ENCODE measurements around the gene TPP2.

TPP2 gene

GRCh38 chr13:102617697-102618350 lies 21.0 kb downstream of the TPP2 start:
- Histone ChIP-seq H3K79me2 (ENCODE audit: control insufficient read depth, low read length) (peaks cover 26% of the 10 kb centered on the region), H3K4me1 (ENCODE audit: control insufficient read depth, low read length) (no peaks in the 10 kb centered on the region), H3F3A (ENCODE audit: control insufficient read depth, insufficient read depth) (peaks cover 8% of the 10 kb centered on the region; the same call in 1 of the 2 replicates), H3K4me2 (ENCODE audit: low read length) (no peak overlapping the region), H4K20me1 (ENCODE audit: control insufficient read depth, insufficient read depth, low read depth, low read length) (peaks cover 3% of the 10 kb centered on the region; the same call in 1 of the 2 replicates), H3K4me3 (ENCODE audit: low read length) (no peak overlapping the region), H3K9me3 (ENCODE audit: control insufficient read depth, insufficient read depth, low read length) (no peaks in the 10 kb centered on the region), H3K27ac (ENCODE audit: low read depth, low read length) (no peak overlapping the region), H3K36me3 (ENCODE audit: control insufficient read depth, low read length) (peaks cover 98% of the 10 kb centered on the region), H3K9me2 (replicated peaks; ENCODE audit: control insufficient read depth, low read length) (no peaks in the 10 kb centered on the region), H3K27me3 (ENCODE audit: control insufficient read depth, low read length) (no peaks in the 10 kb centered on the region)
- TF ChIP-seq CTCF (IDR thresholded peaks at IDR 0.05; ENCODE audit: low read depth, low read length, poor library complexity, severe bottlenecking) (no peak), EZH2phosphoT487 (IDR thresholded peaks at IDR 0.05; ENCODE audit: borderline replicate concordance, low read length) (no peak)

GRCh38 chr13:102620516-102620915 lies 23.7 kb downstream of the TPP2 start:
- peaks cover 3% of the 10 kb centered on the region; the same call in 1 of the 2 replicates for H4K20me1 ChIP-seq (ENCODE audit: control insufficient read depth, insufficient read depth, low read depth, low read length)
- no peak overlapping the region for H3K4me2 ChIP-seq (ENCODE audit: low read length)
- peaks cover 91% of the 10 kb centered on the region for H3K36me3 ChIP-seq (ENCODE audit: control insufficient read depth, low read length)
- no peak overlapping the region for H3K27ac ChIP-seq (ENCODE audit: low read depth, low read length)
- H3K79me2 ChIP-seq (ENCODE audit: control insufficient read depth, low read length): peaks cover 9% of the 10 kb centered on the region
- peaks cover 8% of the 10 kb centered on the region; the same call in 1 of the 2 replicates for H3F3A ChIP-seq (ENCODE audit: control insufficient read depth, insufficient read depth)
- no peaks in the 10 kb centered on the region for H3K9me3 ChIP-seq (ENCODE audit: control insufficient read depth, insufficient read depth, low read length)
- H3K4me3 ChIP-seq (ENCODE audit: low read length): no peak overlapping the region
- no peak for TF ChIP-seq CTCF (IDR thresholded peaks at IDR 0.05; ENCODE audit: low read depth, low read length, poor library complexity, severe bottlenecking)
- TF ChIP-seq EZH2phosphoT487 (IDR thresholded peaks at IDR 0.05; ENCODE audit: borderline replicate concordance, low read length): no peak
- no peaks in the 10 kb centered on the region for H3K4me1 ChIP-seq (ENCODE audit: control insufficient read depth, low read length)
- no peaks in the 10 kb centered on the region for H3K9me2 ChIP-seq (replicated peaks; ENCODE audit: control insufficient read depth, low read length)
- H3K27me3 ChIP-seq (ENCODE audit: control insufficient read depth, low read length): no peaks in the 10 kb centered on the region

- no peaks in the 10 kb centered on the region for H3K9me3 ChIP-seq (ENCODE audit: control insufficient read depth, insufficient read depth, low read length)
- no peaks in the 10 kb centered on the region for H3K79me2 ChIP-seq (ENCODE audit: control insufficient read depth, low read length)
- H3F3A ChIP-seq (ENCODE audit: control insufficient read depth, insufficient read depth): no peaks in the 10 kb centered on the region
- H3K9me2 ChIP-seq (replicated peaks; ENCODE audit: control insufficient read depth, low read length): no peaks in the 10 kb centered on the region
- peaks cover 88% of the 10 kb centered on the region for H3K36me3 ChIP-seq (ENCODE audit: control insufficient read depth, low read length)
- no peaks in the 10 kb centered on the region for H3K4me1 ChIP-seq (ENCODE audit: control insufficient read depth, low read length)
- no peak overlapping the region for H3K4me2 ChIP-seq (ENCODE audit: low read length)
- H4K20me1 ChIP-seq (ENCODE audit: control insufficient read depth, insufficient read depth, low read depth, low read length): no peaks in the 10 kb centered on the region
- no peak overlapping the region for H3K27ac ChIP-seq (ENCODE audit: low read depth, low read length)
- H3K27me3 ChIP-seq (ENCODE audit: control insufficient read depth, low read length): no peaks in the 10 kb centered on the region
- TF ChIP-seq CTCF (IDR thresholded peaks at IDR 0.05; ENCODE audit: low read depth, low read length, poor library complexity, severe bottlenecking) (no peak), EZH2phosphoT487 (IDR thresholded peaks at IDR 0.05; ENCODE audit: borderline replicate concordance, low read length) (no peak)
- no peak overlapping the region for H3K4me3 ChIP-seq (ENCODE audit: low read length)
These were observed 30.1 kb downstream of the TPP2 start for GRCh38 chr13:102626928-102627327.

Measured in DOHH2 (cell line).